SU-DHL-6 (cell line): ENCODE data around the gene ACTA1.
"Not testable (repeated sequence)": the region's sequence is repeated elsewhere in the genome, so short reads cannot be mapped to it uniquely, and the experiment has no call there.

Experiments
- EZH2phosphoT487 ChIP-seq: fragments of 200-600 bp; sonication (generic), shearing (Covaris generic); conservative IDR thresholded peaks from 2 replicates; pipeline ENCODE4 v1.6.1; 2018; ENCODE audit warnings: mild to moderate bottlenecking, antibody characterized with exemption, low read length, moderate library complexity, mixed read lengths
- TF ChIP-seq, protein P1 (sequence below): fragments of 200-600 bp; sonication (generic); IDR thresholded peaks from one replicate; pipeline ENCODE4 v1.5.1; 2017; ENCODE audit warnings: antibody characterized with exemption, mild to moderate bottlenecking, low read length, moderate library complexity; ENCODE audit not compliant: insufficient read depth, poor library complexity, severe bottlenecking

DNA sequence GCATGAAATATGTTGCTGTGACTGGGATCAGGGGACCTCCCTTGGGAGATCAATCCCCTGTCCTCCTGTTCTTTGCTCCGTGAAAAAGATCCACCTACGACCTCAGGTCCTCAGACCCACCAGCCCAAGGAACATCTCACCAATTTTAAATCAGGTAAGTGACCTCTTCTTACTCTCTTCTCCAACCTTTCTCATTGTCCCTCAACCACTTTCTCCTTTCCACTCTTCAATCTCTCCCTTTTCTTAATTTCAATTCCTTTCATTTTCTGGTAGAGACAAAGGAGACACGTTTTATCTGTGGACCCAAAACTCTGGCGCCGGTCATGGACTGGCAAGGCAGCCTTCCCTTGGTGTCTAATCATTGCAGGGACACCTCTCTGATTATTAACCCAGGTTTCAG, 21.1 kb downstream of the ACTA1 start:
- TF ChIP-seq, protein P1, sequence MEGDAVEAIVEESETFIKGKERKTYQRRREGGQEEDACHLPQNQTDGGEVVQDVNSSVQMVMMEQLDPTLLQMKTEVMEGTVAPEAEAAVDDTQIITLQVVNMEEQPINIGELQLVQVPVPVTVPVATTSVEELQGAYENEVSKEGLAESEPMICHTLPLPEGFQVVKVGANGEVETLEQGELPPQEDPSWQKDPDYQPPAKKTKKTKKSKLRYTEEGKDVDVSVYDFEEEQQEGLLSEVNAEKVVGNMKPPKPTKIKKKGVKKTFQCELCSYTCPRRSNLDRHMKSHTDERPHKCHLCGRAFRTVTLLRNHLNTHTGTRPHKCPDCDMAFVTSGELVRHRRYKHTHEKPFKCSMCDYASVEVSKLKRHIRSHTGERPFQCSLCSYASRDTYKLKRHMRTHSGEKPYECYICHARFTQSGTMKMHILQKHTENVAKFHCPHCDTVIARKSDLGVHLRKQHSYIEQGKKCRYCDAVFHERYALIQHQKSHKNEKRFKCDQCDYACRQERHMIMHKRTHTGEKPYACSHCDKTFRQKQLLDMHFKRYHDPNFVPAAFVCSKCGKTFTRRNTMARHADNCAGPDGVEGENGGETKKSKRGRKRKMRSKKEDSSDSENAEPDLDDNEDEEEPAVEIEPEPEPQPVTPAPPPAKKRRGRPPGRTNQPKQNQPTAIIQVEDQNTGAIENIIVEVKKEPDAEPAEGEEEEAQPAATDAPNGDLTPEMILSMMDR = not testable (repeated sequence)
- not testable (repeated sequence) for TF ChIP-seq EZH2phosphoT487
